Measurements from ENCODE around the gene GABRB3. TPM values are rescaled to one million over a fixed set of nuclear protein-coding genes. Genes with fewer than 3 reads are reported as not detected.

Gene GABRB3
- polyA plus RNA-seq, 1 donor (not counting 4 experiments of a cell fraction or from before 2014, with no cell fraction given): 0.81 TPM

GRCh38 chr15:26711445-26711844, 61.4 kb downstream of the GABRB3 start:
- H2AFZ ChIP-seq (ENCODE audit: control insufficient read depth, low read length): no peak overlapping the region
- H3K9me3 ChIP-seq (ENCODE audit: control insufficient read depth, low read depth, low read length): peaks cover 10% of the 10 kb centered on the region
- H3K4me1 ChIP-seq (ENCODE audit: control insufficient read depth, extremely low read depth, insufficient read depth, low read length): no peaks in the 10 kb centered on the region
- no peak for TF ChIP-seq EZH2 (IDR thresholded peaks at IDR 0.05; ENCODE audit: low read length)
- TF ChIP-seq CTCF (optimal IDR thresholded peaks at IDR 0.05 in 1 of 3, IDR thresholded peaks at IDR 0.05 in 1 of 3, conservative IDR thresholded peaks at IDR 0.05 in 1 of 3; ENCODE audit: extremely low read depth in 1 of 3, insufficient read depth in 2 of 3, low read length in 3 of 3): no peak
- no peaks in the 10 kb centered on the region for H3K79me2 ChIP-seq (ENCODE audit: control insufficient read depth, insufficient read depth, low read length)
- H3K9me1 ChIP-seq (ENCODE audit: control insufficient read depth, extremely low read depth, insufficient read depth, low read length): no peaks in the 10 kb centered on the region
- no peaks in the 10 kb centered on the region for H3K27me3 ChIP-seq (ENCODE audit: control insufficient read depth, extremely low read depth, insufficient read depth, low read length)
- H3K9ac ChIP-seq (ENCODE audit: control insufficient read depth, extremely low read depth, insufficient read depth, low read length): no peak overlapping the region
- no peak overlapping the region for H3K4me3 ChIP-seq (ENCODE audit: control insufficient read depth in 2 of 3, extremely low read depth in 1 of 3, insufficient read depth in 2 of 3, low read depth in 1 of 3, low read length in 3 of 3)
- no peak for DNase-seq (ENCODE audit: low read depth, low spot score)
- FAIRE-seq: no peak
- no peak overlapping the region for H3K4me2 ChIP-seq (ENCODE audit: control insufficient read depth, extremely low read depth, insufficient read depth, low read depth, low read length)
- H3K27ac ChIP-seq (ENCODE audit: control insufficient read depth, insufficient read depth, low read length): no peak overlapping the region
- dilution Hi-C loops (cut with MboI; ENCODE audit: extremely low pct_ligation_motif_present, low sequenced_read_pairs): no loop called here
- H4K20me1 ChIP-seq (ENCODE audit: control insufficient read depth, extremely low read depth, insufficient read depth, low read length): no peaks in the 10 kb centered on the region
- no peaks in the 10 kb centered on the region for H3K36me3 ChIP-seq (ENCODE audit: control insufficient read depth in 2 of 2, extremely low read depth in 1 of 2, insufficient read depth in 2 of 2, low read length in 2 of 2)

GRCh38 chr15:26702381-26702780, 70.5 kb downstream of the GABRB3 start:
- Histone ChIP-seq H3K27me3 (ENCODE audit: control insufficient read depth, extremely low read depth, insufficient read depth, low read length) (no peaks in the 10 kb centered on the region), H3K79me2 (ENCODE audit: control insufficient read depth, insufficient read depth, low read length) (no peaks in the 10 kb centered on the region), H3K27ac (ENCODE audit: control insufficient read depth, insufficient read depth, low read length) (no peak overlapping the region), H3K9ac (ENCODE audit: control insufficient read depth, extremely low read depth, insufficient read depth, low read length) (no peak overlapping the region), H3K4me3 (ENCODE audit: control insufficient read depth in 2 of 3, extremely low read depth in 1 of 3, insufficient read depth in 2 of 3, low read depth in 1 of 3, low read length in 3 of 3) (no peak overlapping the region), H3K4me1 (ENCODE audit: control insufficient read depth, extremely low read depth, insufficient read depth, low read length) (no peaks in the 10 kb centered on the region), H4K20me1 (ENCODE audit: control insufficient read depth, extremely low read depth, insufficient read depth, low read length) (no peaks in the 10 kb centered on the region), H3K36me3 (ENCODE audit: control insufficient read depth in 2 of 2, extremely low read depth in 1 of 2, insufficient read depth in 2 of 2, low read length in 2 of 2) (no peaks in the 10 kb centered on the region), H3K9me1 (ENCODE audit: control insufficient read depth, extremely low read depth, insufficient read depth, low read length) (no peaks in the 10 kb centered on the region), H2AFZ (ENCODE audit: control insufficient read depth, low read length) (no peak overlapping the region), H3K9me3 (ENCODE audit: control insufficient read depth, low read depth, low read length) (peaks cover 1% of the 10 kb centered on the region), H3K4me2 (ENCODE audit: control insufficient read depth, extremely low read depth, insufficient read depth, low read depth, low read length) (no peak overlapping the region)
- DNase-seq (ENCODE audit: low read depth, low spot score): no peak
- no peak for FAIRE-seq
- TF ChIP-seq EZH2 (IDR thresholded peaks at IDR 0.05; ENCODE audit: low read length): no peak
- no peak for TF ChIP-seq CTCF (optimal IDR thresholded peaks at IDR 0.05 in 1 of 3, IDR thresholded peaks at IDR 0.05 in 1 of 3, conservative IDR thresholded peaks at IDR 0.05 in 1 of 3; ENCODE audit: extremely low read depth in 1 of 3, insufficient read depth in 2 of 3, low read length in 3 of 3)
- dilution Hi-C loops (cut with MboI; ENCODE audit: extremely low pct_ligation_motif_present, low sequenced_read_pairs): no loop called here
